ELR (cell line): Measurements from ENCODE around the gene TERB2.
"Not testable (repeated sequence)": the region's sequence is repeated elsewhere in the genome, so short reads cannot be mapped to it uniquely, and the experiment has no call there.

Source experiments
- DNase-seq: peaks from one replicate; pipeline ENCODE4 v3.0.0-alpha.2; 2015; ENCODE audit warnings: low read depth

Gene TERB2, protein sequence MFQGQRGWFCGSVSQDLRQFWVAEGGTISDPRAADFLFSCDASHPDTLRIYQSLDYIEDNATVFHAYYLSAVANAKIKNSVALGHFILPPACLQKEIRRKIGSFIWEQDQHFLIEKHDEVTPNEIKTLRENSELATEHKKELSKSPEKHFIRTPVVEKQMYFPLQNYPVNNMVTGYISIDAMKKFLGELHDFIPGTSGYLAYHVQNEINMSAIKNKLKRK

GRCh38 chr15:44956388-44956787 is at the start of gene TERB2:
TERB2 (plus strand) TSS chr15:44956687; CDS start chr15:44956719, 32 bp downstream.
- DNase-seq = no peak

DNA sequence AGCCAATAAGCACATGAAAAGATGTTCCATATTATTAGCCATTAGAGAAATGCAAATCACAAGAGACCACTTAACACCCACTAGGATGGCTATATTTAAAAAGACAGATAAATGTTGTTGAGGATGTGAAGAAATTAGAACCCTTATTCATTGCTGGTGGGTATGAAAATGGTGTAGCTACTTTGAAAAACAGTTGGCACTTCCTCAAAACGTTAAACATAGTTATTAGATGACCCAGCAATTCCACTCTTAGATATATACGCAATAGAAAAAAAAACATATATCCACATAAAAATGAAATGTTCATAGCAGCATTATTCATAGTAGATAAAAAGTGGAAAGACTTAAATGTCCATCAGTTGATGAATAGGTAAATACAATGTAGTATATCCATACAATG is 47.1 kb upstream of the TERB2 start:
- no peak for DNase-seq

- no peak for DNase-seq
Measured at GRCh38 chr15:44910981-44911625, 45.4 kb upstream of the TERB2 start.

DNA sequence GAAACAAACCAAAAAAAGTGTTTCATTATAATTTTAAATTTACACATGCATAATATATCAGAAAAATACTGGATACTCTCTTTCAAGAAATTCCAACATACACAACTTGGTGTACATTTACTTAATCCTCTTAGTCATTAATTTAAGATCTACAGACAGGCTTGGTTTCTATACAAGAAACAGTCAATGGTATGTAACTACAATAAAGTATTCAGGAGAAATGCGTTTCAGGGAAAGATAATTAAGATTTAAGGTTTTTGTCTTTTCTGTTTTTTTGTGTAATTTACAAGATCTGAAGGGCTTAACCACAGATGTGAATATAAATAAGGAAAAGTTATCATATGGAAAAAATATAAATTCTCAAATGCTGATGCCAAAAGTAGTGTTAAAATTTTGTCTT is 44.3 kb upstream of the TERB2 start:
- not testable (repeated sequence) for DNase-seq

- DNase-seq = not testable (repeated sequence)
Measured at GRCh38 chr15:44912974-44913448, 43.5 kb upstream of the TERB2 start.

GRCh38 chr15:44918136-44918535 is 38.4 kb upstream of the TERB2 start:
- DNase-seq = no peak

DNA sequence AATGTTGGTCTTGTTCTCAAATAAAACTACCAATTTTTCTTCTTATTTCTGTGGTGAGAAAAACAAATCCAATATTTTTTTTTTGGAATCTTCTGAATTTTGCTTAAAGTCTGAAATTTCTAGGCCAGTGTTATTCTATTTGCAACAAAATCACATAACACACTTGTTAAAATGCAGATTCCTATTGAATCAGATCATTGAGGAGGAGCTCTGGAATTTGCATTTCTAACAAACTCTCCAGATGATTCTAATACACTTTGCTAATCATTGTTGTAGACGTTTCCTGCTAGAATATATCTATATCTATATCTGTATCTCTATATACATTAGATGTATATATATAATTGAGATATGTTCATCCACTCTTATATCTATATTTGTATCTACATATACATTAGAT is 27.8 kb upstream of the TERB2 start:
- not testable (repeated sequence) for DNase-seq

- DNase-seq = not testable (repeated sequence)
Measured at GRCh38 chr15:44930283-44930682, 26.2 kb upstream of the TERB2 start.

DNA sequence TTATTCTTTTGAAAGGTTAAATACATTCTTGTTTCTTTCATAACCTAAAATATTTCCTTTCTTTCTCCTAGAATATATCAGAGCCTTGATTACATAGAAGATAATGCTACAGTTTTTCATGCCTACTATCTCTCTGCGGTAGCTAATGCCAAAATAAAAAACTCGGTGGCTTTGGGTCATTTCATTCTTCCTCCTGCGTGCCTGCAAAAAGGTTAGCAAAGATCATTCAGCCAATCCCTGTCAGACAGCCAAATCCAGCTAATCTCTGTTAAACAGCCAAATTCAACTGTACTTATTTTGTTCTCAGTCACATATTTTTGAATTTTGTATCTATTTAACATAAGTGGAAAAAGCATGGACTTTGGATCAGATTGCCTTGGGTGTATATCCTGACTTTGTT is 1.8 kb downstream of the TERB2 start:
- not testable (repeated sequence) for DNase-seq

- no peak for DNase-seq
Measured at GRCh38 chr15:44968475-44968874, 12.0 kb downstream of the TERB2 start.

- no peak for DNase-seq
Measured at GRCh38 chr15:44971036-44971435, 14.5 kb downstream of the TERB2 start.

DNA sequence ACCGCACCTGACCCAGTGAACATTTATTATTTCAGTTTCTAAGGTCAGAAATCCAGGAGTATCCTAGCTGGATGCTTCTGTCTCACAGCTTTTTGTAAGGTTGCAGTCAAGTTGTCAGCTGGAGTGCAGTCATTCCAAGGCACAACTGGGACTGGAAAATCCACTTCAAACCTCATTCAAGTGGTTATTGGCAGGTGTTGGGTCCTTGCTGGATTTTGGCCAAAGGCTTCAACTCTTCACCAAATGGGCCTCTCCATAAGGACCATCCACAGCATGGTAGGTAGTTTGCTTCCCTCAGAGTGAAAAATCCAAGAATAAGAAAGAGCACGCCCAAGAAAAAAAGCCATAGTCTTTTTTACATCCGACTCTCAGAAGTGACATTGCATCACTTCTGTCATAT is 19.7 kb downstream of the TERB2 start:
- DNase-seq = not testable (repeated sequence)

DNA sequence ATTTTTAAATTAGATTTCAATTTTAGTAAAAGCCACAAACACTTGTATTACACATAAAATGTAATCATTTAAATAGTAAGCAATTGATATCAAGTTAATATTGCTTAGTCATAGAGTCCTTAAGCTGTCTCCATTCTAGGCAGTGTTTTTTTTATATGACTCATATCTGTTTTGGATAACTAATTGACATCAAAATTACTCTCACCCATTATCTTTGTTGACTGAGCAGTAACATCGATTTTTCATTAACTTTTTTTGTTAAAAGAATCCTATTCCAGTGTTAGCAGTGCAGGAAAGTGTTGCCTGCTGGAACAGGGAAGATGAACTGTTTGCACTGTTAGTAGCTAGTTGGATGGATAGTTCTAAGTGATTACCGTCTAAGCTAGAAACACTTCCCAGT is 21.3 kb downstream of the TERB2 start:
- DNase-seq = not testable (repeated sequence)

DNA sequence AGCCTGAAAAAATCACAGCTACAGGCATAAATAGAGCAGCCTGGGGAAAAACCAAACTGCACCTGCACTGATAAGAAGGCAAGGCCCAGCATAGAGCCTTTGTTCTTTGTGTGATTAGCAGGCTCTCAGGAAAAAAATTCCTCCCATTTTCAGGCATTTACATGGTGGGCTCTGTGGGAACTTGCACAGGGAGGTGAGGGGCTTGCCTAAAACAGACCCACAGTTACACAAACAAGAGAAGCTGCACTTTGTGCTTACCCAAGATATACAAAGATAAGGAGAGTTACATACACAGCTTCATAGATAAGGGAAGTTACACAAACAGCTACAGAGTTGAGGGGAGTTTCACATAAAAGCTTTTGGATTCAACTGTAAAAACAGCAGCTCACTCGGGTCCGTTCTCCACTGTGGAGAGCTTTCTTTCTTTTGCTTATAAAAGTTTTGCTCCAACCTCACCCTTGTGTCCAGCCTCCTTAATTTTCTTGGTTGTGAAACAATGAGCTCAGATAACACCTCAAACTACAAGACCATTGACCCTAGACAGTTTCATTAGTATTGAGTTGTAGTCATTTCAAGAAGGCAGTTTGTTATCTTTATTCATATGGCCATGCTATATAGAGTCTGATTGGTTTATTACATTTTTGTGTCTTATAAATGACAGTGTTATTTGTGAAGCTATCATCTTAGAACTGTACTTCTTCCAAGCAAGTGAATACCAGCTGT is 23.3 kb downstream of the TERB2 start:
- not testable (repeated sequence) for DNase-seq

- not testable (repeated sequence) for DNase-seq
Measured at GRCh38 chr15:44984144-44984543, 27.7 kb downstream of the TERB2 start.

- not testable (repeated sequence) for DNase-seq
Measured at GRCh38 chr15:44986346-44987055, 30.0 kb downstream of the TERB2 start.

DNA sequence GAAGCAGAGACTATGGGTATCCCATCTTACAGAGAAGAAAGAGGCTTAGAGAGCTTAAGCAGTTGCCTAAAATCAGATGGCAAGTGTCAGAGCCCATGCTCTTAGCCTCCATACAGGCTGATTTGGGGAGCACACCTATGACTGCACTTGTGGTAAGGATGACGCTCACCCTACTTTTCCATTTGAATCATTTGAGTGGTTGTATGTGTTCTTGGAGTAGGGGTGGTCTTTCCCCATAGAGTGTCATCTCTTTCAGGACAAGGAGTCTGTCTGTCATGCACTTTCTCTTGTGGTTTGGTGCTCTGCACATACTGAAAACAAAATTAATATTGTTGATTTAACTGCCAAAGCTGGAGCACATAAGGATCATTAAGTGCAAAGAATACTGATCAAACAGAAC is 31.2 kb downstream of the TERB2 start:
- not testable (repeated sequence) for DNase-seq

DNA sequence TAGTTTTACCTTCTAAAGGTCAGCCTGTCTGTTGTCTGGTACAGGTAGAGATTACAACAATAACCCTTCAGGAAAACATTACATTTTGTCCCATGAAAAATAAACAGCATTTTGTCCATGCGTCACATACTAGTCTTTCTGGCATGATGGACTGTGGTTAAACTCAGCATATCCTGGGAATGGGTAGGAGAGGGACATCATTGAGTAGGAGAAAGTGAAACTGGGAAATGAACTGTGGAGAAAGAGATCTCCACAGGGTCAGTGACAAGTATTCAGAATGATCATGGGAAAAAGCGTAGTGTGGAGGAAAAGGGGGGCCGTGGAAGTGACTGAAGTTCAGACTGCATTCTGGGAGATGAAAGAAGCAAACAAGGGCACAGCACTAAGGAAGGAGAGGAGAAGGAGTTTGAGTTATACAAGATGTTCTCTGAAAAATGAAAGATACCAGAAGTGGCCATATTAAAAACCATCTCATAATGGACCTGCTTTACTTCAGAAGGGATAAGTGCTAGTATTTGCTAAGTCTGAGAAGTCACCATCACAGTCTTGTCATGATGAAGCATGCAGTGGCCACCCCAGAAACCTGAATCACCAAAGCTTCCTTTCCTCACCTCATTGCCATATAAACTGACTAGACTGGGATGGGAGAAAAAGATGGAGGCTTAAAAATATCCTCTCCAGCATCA is 31.8 kb downstream of the TERB2 start:
- not testable (repeated sequence) for DNase-seq

DNA sequence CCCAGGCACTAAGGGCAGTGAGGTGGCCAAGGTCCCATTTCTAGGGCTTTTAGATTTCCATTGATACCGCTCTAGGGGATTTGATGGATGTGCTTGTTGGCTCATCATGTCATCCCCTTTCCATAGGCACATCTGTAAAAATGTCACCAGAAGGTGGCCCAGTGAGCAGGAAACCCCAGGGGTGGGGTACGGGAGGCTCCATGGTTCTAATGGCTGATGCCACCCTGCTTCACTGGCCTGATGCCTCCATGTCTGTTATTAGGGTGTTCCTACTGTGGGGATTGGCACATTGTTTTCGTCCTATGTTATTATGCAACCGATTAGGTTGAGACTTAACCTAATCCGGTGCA is 32.4 kb downstream of the TERB2 start:
- DNase-seq = not testable (repeated sequence)

DNA sequence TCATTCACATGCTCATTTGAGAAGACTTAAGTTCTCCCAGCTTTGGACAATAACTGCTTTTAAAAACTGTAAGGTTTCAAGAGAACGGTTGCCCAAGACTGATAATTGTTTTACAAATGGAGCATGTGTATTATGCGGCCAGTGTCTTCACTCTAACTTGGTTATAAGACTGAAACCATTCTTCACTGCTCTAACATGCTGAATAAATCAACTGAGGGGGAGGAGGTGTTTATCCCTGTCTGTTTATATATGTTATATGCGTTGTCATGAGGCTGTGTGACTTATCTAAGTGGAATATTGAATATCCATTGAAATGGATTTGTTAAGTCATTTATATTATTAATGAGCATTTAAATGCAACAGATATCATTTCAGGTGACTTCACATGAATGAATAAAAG is 41.1 kb downstream of the TERB2 start:
- not testable (repeated sequence) for DNase-seq

- no peak for DNase-seq
Measured at GRCh38 chr15:44999105-44999504, 42.6 kb downstream of the TERB2 start.

DNA sequence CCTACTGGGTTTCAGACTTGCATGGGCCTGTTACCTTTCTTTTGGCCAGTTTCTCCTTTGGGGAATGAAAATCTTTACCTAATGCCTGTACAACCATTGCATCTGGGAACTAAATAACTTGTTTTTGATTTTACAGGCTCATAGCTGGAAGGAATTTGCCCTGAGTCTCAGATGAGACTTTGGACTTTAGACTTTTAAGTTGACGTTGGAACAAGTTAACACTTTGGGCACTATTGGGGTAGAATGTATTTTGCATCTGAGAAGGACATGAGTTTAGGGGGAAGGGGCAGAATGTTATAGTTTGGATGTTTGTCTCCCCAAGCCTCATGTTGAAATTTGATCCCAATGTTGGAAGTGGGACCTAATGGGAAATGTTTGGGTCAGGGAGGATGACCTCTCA is 44.7 kb downstream of the TERB2 start:
- DNase-seq = not testable (repeated sequence)
